Spleen (tissue), 7 donors: ENCODE results near the gene STARD13.

Experiments
- CTCF ChIP-seq, 11 experiments: fragments of 200-600 bp in 7 of 11; fragments of 450-650 bp in 4 of 11; sonication (generic) in 4 of 11; IDR thresholded peaks in 8 of 11; conservative IDR thresholded peaks in 3 of 11; 1 replicate in 7 of 11; 2 replicates in 4 of 11; pipeline versions ENCODE4 v1.4.0 to v1.8.0; 2016 to 2021; ENCODE audit warnings: antibody characterized with exemption in 11 of 11, inconsistent platforms in 4 of 11, mild to moderate bottlenecking in 1 of 11
- POLR2A ChIP-seq, 3 donors: fragments of 450-650 bp; IDR thresholded peaks; one replicate each; pipeline ENCODE4 v1.5.1; 2017; ENCODE audit warnings: antibody characterized with exemption in 3 of 3, mild to moderate bottlenecking in 1 of 3
- POLR2AphosphoS5 ChIP-seq, 3 donors: sonication (generic); formaldehyde crosslinking; IDR thresholded peaks; one replicate each; pipeline ENCODE4 v1.5.1; 2017; ENCODE audit warnings: antibody characterized with exemption in 3 of 3
- donor health status: DM: no; HTN: no; CAD: no; lungs with moderate emphysema.
- donor health status: DM: no; HTN: no; CAD: no.
- donor health status: DM: no; HTN: no; CAD: no.

- TF ChIP-seq CTCF (IDR thresholded peaks at IDR 0.05 in 8 of 11, conservative IDR thresholded peaks at IDR 0.05 in 3 of 11): no peak
- TF ChIP-seq POLR2A (IDR thresholded peaks at IDR 0.05): no peak
- no peak for TF ChIP-seq POLR2AphosphoS5 (IDR thresholded peaks at IDR 0.05)
Measured at GRCh38 chr13:33144358-33144784, 141.2 kb downstream of the STARD13 start.
